Kidney epithelial cell (primary cell): Measurements from ENCODE around the gene SORCS2. TPM values are rescaled to one million over a fixed set of nuclear protein-coding genes. Genes with fewer than 3 reads are reported as not detected.

Source experiments
- DNase-seq: peaks from one replicate; pipeline ENCODE4 v3.0.0-alpha.2; 2010; ENCODE audit warnings: low read depth
- H3K27me3 ChIP-seq: 2 replicates; pipeline ENCODE4 v1.6.0; 2011; ENCODE audit warnings: low read length; ENCODE audit not compliant: control insufficient read depth, insufficient read depth
- H3K36me3 ChIP-seq: 2 replicates; pipeline ENCODE4 v1.5.1; 2011; ENCODE audit warnings: low read length; ENCODE audit not compliant: control insufficient read depth, insufficient read depth
- H3K4me3 ChIP-seq: 2 replicates; pipeline ENCODE4 v1.5.1; 2011; ENCODE audit warnings: low read depth, mild to moderate bottlenecking, control low read depth, low read length
- total RNA-seq: library from RNA; depleted of rRNA; stranded (reverse); fragments of >200 nt; gene quantifications from 2 replicates; pipeline ENCODE4 v1.2.3, GENCODE V29; 2015
- TF ChIP-seq, protein P1 (sequence below): IDR thresholded peaks from 2 replicates; pipeline ENCODE4 v1.5.1; 2011; ENCODE audit warnings: mild to moderate bottlenecking, moderate library complexity, low read length, control low read depth, inconsistent platforms; ENCODE audit not compliant: insufficient read depth, poor library complexity, severe bottlenecking

SORCS2 gene
- 1.4 and 8.1 TPM in 2 replicates for total RNA-seq

DNA sequence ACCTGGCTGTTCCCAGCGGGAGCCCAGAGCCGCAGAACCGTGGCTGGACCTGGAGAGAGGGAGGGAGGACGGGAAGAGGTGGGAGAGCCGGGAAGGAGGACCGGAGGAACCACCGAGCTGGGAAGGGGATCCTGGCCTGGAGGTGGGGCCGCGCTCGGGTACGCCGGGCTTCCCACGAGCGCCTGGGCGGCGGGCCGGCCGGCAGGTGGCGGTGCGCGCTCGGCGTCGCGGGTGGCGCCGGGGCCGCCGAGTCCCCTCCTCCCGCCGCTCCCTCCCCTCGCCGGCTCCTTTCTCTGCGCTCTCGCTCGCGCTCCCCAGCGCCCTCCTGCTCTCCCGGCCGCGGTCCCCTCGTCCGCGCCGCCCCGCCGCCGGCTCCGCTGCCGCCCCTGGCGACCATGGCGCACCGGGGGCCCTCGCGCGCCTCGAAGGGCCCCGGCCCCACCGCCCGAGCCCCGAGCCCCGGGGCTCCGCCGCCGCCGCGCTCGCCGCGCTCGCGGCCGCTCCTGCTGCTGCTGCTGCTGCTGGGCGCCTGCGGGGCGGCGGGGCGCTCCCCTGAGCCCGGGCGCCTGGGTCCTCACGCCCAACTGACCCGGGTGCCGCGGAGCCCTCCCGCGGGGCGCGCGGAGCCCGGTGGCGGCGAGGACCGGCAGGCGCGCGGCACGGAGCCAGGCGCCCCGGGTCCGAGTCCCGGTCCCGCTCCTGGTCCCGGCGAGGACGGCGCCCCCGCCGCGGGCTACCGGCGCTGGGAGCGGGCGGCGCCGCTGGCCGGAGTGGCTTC lies at the start of gene SORCS2:
Gene SORCS2, plus strand, starts transcription at position 287 of the 778 bp plus-strand sequence.
- Histone ChIP-seq H3K36me3 (no peaks in the 10 kb centered on the region), H3K4me3 (peak within 1 kb of the TSS; percentile 20), H3K27me3 (peaks cover 64% of the 10 kb centered on the region)
- TF ChIP-seq, protein P1, sequence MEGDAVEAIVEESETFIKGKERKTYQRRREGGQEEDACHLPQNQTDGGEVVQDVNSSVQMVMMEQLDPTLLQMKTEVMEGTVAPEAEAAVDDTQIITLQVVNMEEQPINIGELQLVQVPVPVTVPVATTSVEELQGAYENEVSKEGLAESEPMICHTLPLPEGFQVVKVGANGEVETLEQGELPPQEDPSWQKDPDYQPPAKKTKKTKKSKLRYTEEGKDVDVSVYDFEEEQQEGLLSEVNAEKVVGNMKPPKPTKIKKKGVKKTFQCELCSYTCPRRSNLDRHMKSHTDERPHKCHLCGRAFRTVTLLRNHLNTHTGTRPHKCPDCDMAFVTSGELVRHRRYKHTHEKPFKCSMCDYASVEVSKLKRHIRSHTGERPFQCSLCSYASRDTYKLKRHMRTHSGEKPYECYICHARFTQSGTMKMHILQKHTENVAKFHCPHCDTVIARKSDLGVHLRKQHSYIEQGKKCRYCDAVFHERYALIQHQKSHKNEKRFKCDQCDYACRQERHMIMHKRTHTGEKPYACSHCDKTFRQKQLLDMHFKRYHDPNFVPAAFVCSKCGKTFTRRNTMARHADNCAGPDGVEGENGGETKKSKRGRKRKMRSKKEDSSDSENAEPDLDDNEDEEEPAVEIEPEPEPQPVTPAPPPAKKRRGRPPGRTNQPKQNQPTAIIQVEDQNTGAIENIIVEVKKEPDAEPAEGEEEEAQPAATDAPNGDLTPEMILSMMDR = peak; percentile 21
- DNase-seq = no peak

DNA sequence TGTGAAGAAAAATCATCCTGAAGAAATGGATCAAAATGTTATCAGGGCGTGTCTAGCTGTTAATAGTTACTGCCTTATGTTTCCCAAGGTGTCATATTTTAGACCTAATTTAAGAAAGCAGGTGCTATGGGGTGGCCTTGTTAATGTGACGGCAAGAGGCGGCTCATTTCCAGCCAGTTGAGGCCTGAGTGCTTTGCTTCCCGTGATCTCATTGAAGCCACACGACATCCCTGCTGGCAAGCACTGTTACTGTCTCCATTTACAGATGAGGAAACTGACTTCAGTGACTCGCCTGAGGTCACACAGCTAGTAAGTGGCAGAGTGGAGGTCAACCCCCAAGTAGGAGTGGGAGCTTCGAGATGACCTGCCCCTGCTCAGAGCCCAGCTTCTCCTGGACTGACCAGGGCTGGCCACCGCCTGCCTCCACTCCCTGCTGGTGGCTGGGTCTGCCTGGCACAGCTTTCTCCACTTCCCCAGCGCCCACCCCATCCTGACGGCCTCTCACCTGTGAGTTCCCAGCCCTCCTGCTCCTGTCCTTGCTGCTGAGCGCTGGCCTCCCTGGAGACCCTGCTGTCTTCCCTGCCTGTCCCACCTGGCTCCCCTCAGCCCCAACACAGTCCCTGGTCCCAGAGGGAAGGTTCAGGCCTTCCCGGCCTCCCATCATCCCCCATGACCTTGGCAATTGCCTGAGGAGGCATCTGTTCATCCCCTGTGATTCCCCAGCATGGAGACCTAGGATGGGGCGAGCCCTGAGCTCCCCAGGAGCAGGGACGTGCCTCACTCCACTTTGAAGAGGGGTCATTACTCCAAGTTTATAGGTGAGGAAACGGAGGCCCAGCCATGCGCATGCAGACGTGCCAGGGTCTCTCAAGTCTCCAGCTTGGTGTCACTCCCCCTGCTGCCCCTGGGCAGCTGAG lies 47.7 kb upstream of the SORCS2 start:
- peaks cover 29% of the 10 kb centered on the region for H3K27me3 ChIP-seq

DNA sequence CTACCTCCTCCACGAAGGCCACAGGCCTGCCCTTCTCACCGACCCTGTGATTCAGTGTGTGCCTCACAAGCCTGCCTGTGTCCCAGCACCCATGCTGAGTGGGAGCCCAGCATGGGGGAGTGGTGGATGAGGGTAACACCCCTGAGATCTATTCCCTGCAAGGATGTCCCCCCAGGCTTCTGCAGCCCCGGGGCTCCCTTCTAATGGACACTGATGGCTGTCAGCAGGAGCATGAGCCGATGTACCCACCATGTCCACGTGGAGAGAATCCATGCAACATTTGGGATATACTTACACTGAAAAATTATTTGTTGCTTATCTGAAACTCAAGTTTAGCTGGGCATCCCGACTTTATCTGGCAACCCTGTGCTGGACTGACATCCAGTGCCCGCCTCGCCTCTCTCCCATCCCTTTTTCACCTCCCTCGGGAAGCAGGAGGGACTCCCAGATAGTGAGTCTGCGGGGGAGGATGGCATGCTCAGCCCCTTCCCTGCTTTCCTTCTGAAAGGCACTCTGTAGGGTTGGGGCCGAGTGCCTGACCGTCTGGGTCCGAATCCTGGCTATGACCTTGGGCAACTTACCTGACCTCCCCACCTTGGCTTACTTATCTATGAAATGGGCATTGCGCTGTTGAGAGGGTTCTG lies 46.9 kb upstream of the SORCS2 start:
- H3K27me3 ChIP-seq = peaks cover 25% of the 10 kb centered on the region
- no peaks in the 10 kb centered on the region for H3K36me3 ChIP-seq
- H3K4me3 ChIP-seq = no peak overlapping the region
- TF ChIP-seq, protein P1 = no peak
- no peak for DNase-seq

More for the DNA sequence above, 47.7 kb upstream of the SORCS2 start:
- Histone ChIP-seq H3K4me3 (no peak overlapping the region), H3K36me3 (no peaks in the 10 kb centered on the region)
- TF ChIP-seq, protein P1 = no peak
- DNase-seq = no peak

DNA sequence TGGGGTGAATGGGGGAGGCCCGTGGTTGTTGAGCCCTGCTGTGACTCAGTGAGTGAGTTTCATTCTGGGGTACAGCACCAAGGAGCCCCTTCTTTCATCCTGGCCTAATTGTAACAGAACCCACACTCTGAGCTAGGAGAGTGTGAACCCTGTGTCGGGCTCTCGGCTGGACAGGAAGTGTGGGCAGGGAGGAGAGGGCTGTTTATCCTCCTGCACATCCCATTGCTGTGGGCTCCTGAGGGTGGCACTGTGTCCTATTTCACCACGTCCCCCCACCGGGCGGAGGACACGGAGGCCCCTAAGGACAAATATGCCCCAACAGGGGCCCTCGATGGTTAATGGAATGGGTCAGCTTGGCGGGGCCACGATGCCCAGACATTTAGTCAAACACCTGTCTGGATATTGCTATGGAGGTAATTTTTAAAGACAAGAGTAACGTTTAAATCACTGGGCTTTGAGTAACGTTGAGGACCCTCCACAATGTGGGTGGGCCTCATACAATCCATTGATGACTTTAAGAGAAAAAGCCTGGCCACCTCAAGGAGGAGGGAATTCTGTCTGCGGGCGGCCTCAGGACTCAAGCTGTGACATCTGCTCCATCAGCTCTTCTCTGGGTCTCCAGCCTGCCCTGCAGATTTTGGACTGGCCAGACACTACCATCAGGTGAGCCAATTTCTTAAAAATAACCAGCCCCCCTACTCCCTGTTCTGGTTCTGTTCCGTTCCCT lies 46.1 kb upstream of the SORCS2 start:
- H3K27me3 ChIP-seq = peaks cover 24% of the 10 kb centered on the region
- H3K36me3 ChIP-seq = no peaks in the 10 kb centered on the region
- no peak for DNase-seq
- TF ChIP-seq, protein P1 = no peak
- no peak overlapping the region for H3K4me3 ChIP-seq

DNA sequence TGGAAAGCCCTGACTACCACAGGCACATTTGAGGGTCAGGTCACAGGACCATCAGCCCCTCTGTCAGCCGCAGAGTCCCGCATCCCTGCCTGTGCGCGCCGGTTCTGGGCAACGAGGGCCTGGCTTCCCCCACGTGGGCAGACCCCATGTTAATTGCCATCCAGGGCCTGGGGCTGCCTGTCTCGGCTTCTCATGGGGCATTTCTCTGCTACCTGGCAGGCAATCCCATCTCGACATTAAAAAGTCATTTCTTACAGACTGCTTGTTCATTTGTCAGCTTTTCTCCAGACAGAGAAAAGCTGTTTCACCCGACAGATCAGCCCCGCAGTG lies 45.6 kb upstream of the SORCS2 start:
- Histone ChIP-seq H3K4me3 (no peak overlapping the region), H3K27me3 (peaks cover 26% of the 10 kb centered on the region), H3K36me3 (no peaks in the 10 kb centered on the region)
- TF ChIP-seq, protein P1 = no peak
- DNase-seq = no peak
